GM18868 (cell line): Measurements from ENCODE around the gene ARAP3.
"Not testable (repeated sequence)": the region's sequence is repeated elsewhere in the genome, so short reads cannot be mapped to it uniquely, and the experiment has no call there.

Experiments
- ATAC-seq: cut with Tn5 transposase; IDR thresholded peaks from one replicate; pipeline ENCODE4 v1.9.1; 2021; ENCODE audit warnings: mild to moderate bottlenecking, moderate library complexity; ENCODE audit not compliant: unreplicated experiment

Gene ARAP3

GRCh38 chr5:141681695-141682641, at the start of gene ARAP3:
Gene ARAP3 (minus strand): TSS chr5:141682230. CDS start chr5:141680486, 1,744 bp downstream.
- ATAC-seq = peak; percentile 56

- no peak for ATAC-seq
Measured at GRCh38 chr5:141729387-141730006, 47.5 kb upstream of the ARAP3 start.

- ATAC-seq = no peak
Measured at GRCh38 chr5:141725891-141726290, 43.9 kb upstream of the ARAP3 start.

- ATAC-seq = not testable (repeated sequence)
Measured at GRCh38 chr5:141725174-141725573, 43.1 kb upstream of the ARAP3 start.

- no peak for ATAC-seq
Measured at GRCh38 chr5:141722266-141722665, 40.2 kb upstream of the ARAP3 start.

GRCh38 chr5:141717043-141717442, 35.0 kb upstream of the ARAP3 start:
- ATAC-seq = peak; percentile 70

GRCh38 chr5:141716468-141716867, 34.4 kb upstream of the ARAP3 start:
- ATAC-seq = no peak

- no peak for ATAC-seq
Measured at GRCh38 chr5:141716009-141716408, 34.0 kb upstream of the ARAP3 start.

- ATAC-seq = no peak
Measured at GRCh38 chr5:141715346-141715905, 33.4 kb upstream of the ARAP3 start.

- no peak for ATAC-seq
Measured at GRCh38 chr5:141714542-141715310, 32.7 kb upstream of the ARAP3 start.

- no peak for ATAC-seq
Measured at GRCh38 chr5:141713616-141714309, 31.7 kb upstream of the ARAP3 start.

- ATAC-seq = no peak
Measured at GRCh38 chr5:141711687-141712086, 29.7 kb upstream of the ARAP3 start.

- ATAC-seq = no peak
Measured at GRCh38 chr5:141709699-141710267, 27.8 kb upstream of the ARAP3 start.

GRCh38 chr5:141708016-141708415, 26.0 kb upstream of the ARAP3 start:
- no peak for ATAC-seq

- no peak for ATAC-seq
Measured at GRCh38 chr5:141707510-141707909, 25.5 kb upstream of the ARAP3 start.

GRCh38 chr5:141706121-141706520, 24.1 kb upstream of the ARAP3 start:
- no peak for ATAC-seq

- no peak for ATAC-seq
Measured at GRCh38 chr5:141705469-141705868, 23.4 kb upstream of the ARAP3 start.

- no peak for ATAC-seq
Measured at GRCh38 chr5:141704782-141705297, 22.8 kb upstream of the ARAP3 start.

GRCh38 chr5:141703133-141703561, 21.1 kb upstream of the ARAP3 start:
- no peak for ATAC-seq
